ENCODE measurements around the gene ACAP3.

Gene ACAP3

DNA sequence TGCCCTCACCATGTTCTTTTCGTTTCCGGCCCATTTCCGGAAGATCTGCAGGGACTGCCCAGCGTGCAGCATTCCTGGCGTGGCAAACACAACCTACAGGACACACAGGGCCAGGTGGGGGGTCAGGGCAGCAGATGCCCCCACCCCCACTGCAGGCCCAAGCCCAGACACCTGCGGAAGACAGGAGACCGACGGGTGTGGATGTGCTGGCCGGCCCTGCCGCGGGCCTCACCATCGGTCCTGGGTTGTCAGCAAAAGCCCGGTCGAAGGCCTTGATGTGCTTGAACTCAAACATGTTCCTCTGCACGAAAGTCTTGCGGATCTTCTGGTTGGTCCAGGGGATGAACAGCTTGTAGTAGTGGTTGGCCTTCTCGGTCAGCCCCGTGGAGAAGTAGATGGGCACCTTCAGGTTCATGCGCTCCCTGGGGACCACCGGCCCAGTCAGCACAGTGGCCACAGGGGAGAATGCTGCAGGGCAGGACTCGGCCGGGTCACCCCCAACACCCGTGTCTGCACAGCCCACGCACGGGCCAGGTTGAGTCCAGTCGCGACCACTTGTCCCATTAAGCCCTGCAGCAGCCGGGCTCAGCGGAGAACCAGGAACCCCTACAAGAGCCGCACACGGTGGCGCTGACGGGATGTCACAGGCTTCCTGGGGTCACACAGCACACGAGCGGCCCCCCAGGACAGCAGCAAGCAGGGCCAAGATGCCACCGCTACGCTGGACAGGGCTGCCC, 5.9 kb upstream of the ACAP3 start:
- no peak for DNase-seq

DNA sequence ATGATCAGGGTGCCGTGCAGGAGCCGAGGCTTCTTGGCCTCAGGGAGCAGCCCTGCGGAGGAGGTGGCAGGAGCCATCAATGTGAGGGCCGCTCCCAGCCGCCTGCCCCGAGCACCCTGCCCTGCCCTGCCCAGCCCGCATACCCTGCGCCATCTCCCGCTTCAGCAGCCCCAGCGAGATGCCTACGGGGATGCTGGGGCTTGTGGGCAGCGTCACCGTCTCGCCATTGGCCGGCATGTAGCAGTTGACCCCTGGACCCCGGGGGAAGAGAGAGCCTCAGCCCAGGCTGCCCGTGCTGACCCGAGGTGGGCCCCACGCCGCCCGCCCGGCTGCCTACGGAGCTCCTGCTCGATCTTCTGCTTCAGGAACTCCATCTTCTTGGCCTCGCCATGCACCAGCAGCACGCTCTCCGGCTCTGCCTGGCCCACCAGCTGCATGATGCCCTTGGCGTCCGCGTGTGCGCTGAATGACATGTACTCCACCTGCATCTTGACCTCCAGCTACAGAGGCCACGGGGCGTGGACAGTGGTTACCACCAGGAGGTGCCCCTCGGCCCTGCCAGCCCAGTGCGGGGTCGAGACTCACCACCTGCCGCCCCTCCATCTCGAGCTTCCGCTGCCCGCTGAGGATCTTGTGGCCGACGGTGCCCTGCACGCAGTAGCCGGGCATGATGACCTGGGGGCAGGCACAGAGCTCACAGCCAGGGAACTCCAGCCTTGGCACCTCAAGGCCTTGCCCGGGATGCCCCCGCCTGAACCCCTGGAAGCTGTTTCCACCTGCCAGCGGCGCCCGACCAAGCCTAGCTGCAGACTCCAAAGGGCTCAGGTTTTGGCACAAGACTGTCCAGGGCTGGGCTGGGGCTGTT, 5.0 kb upstream of the ACAP3 start:
- DNase-seq = no peak

DNA sequence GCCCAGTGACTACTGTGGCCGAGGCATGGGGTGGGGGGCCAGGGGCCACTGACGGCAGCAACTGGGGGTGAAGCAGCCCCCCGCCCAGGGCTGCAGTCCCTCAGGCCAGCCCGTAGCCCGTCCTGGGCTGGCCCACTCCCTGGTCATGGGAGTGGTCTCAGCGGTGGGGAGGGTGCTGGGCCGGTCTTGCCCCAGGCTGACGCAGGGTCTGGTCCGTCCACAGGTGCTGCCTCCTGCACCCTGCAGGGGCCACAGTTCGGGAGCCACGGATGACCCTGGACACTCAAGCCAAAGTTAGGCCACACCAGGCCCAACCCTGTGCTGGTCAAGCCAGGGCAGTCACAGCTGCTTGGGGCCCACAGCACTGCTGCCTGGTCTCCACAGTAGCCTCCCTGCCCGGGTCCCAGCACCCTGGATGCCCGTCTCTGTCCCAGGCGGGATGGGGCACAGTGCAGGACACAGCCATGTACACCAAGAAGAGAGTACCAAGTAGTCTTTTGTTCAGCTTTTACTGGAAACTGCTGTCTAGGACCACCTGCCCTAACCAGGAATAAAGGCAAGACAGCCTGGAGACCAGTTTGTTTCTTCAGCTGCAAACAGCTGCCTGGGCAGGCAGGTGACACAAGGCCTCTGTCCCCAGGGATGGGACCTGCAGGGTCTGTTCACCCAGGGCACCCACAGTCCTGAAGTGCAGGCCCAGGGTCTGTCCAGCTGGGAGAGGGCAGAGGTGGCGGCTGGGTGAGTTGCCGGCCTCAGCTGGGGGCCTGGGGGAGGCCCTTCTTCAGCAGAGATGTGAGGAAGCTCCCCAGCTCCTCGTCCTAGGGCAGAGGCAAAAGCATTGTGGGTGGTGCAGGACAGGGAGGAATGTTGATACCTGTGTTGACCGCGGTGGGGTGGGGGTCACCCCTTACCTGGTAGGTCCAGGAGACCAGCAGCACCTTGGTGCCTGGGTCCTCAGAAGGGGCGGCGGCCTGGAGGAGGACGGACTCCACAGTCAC, 3.7 kb upstream of the ACAP3 start:
- no peak for DNase-seq

DNA sequence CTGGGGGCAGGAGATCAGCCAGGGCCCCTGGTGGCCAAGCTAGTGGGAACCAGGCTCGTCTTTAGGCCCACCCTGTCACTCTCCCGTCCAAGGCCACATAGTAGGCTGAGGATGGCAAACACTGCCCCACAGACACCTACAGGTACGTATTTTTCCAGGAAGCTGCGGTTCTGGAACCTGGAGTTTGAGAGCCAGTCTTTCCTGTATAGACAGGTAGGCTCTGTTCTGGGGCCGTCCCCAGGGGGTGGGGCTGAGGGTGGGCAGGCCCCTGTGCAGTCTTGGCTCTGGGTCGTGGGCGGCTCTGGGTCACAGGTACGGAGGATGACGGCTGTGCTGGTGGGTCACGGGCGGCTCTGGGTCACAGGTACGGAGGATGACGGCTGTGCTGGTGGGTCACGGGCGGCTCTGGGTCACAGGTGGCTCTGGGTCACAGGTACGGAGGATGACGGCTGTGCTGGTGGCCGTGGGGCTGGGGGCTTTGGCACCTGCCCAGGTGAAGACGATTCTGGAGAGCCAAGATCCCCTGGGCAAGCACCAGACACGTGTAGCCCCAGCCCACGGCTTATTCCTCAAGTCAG, 2.8 kb upstream of the ACAP3 start:
- no peak for DNase-seq

DNA sequence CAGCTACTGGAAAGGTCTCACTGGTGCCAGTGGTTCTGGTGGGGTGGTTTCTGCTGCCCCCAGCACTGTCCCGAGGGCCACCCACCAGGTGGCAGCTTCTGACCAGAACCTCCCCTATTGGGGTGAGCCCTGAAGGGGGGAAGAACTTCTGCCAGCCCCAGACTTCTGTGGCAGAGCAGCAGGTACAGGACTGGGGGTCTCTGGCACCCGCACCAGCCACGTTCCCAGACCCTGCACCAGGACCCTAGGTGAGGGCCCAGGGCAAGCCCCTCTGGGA, 2.3 kb upstream of the ACAP3 start:
- no peak for DNase-seq

DNA sequence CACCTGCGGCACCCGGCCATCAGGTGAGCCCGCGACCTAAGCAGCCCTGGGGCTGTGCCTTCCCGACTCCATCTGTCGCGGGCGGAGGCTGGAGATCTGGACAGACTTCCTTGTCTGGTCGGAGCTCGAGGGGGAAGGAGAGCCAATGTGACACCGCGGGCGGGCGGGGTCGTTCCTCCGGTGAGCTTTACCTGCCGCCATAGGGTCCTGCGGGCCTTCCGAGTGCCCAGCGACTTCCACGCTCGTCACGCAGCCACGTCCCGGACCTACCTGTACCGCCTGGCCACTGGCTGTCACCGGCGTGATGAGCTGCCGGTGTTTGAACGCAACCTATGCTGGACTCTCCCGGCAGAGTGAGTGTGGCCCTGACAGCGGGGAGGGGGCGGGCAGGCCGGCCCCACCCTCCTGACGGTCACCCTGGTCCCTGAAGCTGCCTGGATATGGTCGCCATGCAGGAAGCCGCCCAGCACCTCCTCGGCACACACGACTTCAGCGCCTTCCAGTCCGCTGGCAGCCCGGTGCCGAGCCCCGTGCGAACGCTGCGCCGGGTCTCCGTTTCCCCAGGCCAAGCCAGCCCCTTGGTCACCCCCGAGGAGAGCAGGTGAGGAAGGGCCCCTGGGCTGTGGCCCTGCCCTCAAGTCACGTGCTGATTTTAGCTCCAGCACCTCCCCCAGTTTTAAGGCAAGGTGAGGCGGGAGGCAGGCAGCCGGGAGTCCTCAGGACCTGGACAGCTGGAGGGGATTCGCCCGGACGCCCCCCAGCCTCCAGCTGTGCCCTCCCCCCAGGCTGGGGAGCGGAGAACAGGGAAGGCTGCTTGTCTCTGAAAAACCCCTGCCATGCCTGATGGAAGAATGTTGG, 1.8 kb upstream of the ACAP3 start:
- no peak for DNase-seq

DNA sequence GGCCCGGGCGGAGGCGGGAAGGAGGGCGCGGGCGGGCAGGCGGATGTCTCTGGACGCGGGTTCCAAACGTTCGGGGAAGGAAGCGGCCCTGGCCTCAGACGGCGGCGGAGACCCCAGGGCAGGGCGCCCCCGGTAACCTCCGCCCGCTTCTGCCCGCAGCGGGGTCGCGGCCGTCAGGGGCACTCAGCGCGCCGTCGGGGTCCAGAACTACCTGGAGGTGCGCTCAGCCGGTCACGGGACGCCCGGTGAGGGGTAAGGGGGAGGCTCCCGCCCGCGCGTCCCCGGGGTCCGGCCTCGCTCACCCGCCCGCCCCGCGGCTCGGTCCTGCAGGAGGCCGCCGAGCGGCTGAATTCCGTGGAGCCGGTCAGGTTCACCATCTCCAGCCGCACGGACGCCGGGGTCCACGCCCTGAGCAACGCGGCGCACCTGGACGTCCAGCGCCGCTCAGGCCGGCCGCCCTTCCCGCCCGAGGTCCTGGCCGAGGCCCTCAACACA, 1.1 kb upstream of the ACAP3 start:
- DNase-seq = no peak

DNA sequence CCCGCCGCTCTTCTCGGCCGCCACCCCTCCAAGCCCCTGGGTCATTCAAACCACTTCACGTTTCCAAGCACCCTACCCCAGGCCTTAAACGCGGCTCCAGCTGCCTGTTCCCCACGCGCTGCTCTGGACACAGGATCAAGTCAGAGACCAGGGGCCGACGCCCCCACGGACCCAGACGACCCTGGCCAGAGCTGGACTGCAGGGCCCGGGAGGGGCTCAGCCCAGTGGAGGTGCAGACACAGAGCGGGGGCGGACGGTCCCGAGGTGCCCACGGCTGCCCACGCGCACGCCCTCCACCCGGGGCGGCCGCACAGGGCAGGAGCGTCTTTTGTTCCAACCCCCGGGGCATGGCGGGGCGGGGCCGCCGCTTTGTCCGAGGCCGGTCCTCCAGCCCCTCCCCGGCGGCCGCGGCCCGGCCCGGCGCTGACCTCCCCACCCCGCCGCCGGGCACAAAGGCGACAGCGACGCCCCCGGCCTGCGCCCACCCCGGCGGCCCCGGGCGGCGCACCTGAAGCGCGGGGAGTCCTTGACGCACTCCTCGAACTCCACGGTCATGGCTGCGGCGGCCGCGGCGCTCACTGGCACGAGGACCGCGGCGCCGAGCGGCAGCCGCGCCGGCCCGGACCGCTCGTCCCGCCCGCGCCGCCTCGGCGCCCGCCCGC, 338 bp downstream of the ACAP3 start:
- DNase-seq = no peak

DNA sequence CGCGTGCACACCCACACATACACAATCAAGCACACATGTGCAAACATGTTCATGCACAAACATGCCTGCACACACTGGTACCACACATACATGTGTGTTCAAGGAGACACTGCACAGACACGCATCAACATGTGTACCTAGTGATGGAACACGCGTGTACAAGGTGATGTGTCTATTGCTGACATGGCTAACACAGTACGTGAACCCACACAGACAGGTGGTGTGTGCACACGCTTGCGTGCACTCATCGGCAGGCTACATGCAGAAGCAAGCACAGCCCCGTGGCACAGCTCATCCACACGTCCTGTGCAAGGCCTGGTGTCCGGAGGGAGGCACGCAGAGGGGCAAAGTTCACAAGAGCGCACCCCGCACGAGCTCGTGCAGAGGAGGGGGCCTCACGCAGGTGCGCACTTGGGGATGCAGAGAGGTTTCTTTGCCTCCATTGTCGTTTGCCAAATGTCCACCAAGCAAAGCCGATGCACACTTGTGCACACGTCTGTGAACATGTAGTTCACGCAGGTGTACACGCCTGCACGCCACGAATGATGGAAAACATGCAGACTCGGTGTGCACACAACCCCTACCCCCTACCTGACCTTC, 969 bp downstream of the ACAP3 start:
- DNase-seq = no peak

DNA sequence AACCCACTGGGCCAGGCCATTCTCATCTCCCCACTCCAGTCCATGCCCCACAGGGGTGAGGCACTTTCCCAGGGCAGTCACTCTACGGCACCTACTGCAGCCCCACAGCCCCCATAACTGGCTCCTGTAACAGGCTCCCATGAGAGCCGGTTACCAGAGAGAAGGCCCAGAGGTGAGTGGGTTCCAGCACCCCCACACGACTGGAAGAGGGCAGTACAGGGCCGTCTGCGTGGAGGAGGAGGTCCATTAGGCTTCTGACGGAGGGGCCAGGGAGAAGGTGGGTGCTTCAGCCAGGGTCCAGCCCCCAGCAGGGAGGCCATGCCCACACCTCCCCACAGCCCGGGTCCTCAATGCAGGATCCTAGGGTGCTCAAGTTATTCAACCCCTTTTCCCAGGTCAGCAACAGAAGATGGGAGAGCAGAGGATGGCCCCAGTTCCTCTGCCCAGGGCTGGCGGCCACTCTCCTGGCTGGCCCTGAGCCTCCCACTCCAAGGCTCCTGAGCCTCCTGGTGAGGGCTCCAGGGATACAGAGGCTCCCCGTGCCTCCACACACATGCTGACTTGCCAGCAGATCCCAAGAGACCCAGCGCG, 1.6 kb downstream of the ACAP3 start:
- no peak for DNase-seq

DNA sequence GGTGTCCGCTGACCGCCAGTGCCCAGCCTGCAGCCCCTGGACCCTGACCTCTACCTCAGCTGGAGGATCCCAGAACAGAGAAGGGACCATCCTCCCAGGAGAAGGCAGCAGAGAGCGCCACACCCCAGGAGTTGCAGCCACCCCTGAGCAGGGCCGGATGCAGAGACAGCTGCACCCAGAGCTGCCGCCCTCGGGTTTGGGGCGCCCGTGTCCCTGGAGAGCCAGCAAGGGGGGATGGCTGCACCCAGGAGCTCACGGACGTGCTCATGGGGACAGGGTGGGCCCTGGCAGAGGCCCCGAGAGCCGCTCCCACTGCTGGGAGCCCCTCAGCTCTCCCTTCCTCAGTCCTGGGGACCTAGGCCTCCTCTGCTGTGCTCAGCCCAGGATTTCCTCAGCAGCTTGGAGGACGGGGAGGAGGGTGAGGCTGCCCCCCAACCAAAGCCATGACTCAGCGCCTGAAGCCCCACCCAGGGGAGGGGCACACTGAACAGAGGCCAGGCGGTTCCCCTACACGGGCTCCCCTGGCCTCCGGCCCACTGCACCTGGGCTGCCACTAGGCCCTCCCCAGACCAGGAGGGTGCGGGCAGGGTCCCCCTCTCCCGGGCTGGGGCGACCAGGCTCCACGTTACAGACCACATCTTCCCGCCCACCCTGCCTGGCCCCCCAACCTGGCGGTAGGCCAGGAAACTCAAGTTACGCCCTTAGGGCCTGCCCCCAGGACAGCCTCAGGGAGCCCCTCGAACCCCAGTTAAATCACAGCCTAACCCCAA, 2.2 kb downstream of the ACAP3 start:
- peak; percentile 76 for DNase-seq

DNA sequence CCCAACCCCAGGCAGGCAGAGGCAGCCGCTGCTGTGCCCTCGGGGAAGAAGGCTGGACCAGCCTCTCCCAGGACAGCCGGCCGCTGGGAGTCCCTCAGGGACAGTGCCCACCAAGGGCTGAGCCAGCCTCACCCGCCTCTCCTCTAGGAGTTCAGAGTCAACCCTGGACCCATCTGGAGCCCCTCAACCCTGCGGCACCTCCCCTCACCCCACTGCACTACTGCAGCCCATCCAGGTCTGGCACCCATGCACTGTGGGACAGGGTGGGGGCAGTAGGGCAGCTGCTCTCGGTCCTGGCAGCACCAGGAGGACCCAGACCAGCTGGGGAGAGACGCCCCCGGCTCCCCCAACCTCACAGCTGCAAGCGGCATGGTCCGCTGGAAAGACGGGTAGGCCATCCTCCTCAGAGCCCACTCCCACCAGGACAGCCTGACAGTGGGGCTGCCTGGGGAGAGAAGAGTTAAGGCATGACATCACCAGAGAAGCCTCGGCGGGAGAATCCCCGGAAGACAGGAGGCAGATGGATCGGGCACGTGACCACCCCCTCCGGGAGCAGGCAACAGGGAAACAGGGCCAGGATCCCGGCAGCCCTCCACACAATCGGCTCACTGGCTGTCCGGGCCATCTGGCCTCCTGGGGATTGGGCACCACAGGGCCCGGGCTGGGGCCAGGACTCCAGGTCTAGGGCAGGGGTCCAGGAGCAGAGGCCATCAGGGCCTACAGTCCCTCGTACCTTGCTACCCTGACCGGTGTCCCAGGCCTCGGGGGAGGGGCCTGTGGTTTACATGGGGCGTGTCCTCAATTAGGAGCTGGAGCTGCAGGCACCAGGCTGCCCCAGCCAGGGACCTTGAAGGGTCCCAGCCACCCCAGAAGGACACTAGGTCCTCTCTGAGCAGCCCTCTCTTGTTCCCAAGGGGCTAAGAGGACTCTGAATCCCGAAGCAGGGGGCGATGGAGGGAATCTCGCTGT, 3.1 kb downstream of the ACAP3 start:
- no peak for DNase-seq

DNA sequence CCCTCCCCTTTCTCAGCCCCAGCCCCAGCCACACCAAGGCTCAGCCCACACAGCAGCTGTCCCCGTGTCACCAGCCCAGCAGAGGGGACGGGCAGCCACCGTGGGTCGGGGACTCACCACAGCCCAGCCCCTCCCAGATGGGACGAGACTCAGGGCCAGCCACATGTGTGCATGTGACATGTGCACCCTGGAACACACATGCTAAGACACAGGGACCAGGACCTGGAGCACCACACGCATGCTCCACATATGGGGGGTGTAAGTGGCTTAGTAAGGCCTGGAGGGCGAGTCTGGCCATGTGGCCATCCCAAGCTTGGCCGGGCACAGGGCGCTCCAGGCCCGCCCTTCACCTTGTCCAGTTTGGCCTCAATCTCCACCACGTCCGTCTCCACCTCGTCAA, 4.0 kb downstream of the ACAP3 start:
- no peak for DNase-seq

DNA sequence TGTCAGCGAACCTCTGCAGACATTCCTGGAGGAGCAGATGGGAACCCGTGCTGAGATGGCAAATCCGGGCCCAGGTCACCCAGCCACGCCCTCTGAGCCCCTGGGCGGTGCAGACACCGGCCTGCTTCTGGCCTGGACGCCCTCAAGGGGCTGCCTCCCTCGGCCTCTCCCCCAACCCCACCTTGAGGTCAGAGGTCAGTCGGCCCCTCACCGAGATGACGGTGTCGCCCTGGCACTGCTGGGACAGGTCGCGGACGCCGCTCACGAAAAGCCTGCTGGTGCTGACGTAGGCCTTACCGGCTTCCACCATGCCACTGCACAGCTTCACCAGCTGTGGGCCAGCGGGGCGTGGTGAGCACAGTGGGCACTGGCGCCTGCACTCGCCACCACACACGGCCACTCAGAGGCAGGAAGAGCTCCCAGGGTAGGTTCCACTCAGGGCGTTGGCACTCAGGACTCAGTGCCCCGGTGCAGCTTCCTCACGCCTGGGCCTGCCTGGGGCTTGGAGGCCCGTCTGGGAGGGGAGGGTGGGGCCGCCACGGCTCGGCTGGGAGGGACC, 4.7 kb downstream of the ACAP3 start:
- DNase-seq = no peak

DNA sequence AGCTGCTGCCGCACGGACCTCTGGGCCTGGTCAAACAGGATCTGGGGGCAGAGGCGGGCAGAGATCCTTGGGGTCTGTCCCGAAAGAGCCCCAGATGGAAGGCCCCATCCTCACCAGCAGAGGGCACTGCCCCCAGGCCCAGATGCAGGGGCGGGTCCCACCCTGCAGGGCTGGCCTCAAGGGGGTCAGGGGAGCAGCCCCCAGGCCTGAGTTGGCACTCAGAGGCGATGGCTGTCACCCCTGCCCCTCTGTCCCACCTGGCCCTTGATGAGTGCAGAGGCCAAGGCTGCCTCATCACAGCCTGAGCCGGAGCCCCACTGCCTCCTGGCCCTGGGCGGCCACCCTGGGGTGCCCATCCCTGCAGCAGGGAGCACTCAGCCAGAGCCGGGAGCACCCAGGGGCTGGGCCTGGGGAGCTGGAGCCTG, 5.7 kb downstream of the ACAP3 start:
- DNase-seq = no peak

DNA sequence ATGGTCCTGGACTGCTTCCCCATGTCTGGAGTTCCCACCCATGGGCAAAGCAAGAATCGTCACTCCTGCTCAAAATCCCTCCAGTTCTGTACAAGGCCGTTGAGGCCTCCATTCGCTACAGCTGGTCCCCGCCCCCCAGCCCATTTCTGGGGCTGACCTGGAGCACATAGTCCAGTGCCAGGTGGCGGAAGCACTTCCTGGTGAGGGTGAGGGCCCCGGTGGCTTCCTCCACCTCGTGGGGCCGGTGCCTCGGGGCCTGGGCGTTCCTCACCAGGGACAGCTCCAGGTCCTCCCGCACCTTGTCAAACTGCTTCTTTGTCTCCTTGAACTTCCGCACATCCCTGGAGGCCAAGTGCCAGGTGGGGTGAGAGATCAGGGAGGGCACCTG, 7.4 kb downstream of the ACAP3 start:
- DNase-seq = no peak

DNA sequence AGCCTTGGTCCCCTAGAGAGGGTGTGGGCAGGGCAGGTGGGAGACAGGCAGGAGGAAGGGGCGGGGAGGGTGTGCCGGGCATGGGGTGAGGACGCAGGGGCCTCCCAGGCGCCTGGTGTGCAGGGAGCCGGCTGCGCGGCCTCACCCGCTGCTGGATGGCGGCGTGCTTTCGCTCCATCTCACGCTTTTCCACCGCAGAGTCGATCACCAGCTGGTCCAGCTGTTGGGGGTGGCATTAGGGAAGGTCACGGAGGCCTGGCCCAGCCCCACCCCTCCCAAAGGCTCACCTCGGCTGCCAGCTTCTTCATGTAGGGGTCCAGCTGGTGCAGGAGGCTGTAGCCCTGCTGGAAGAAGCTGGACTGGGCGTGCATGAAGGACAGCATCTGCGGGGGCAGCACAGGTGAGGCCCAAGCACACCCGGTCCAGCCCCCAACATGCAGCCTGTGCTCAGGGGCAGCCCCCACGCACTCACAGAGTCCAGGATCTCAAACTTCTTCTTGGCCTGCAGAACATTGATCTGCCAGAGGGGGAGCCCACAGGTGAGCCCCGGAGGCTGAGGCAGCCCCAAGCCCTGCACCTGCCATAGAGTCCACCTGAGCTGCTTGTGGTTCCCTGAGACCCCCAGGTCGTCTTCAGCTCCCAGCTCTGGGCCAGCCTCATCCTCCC, 7.9 kb downstream of the ACAP3 start:
- DNase-seq = no peak

Measured in GDM1 (cell line).